Transverse colon (tissue), 3 donors: Measurements from ENCODE around the gene KIAA1755.

ENCODE experiments used
- EP300 ChIP-seq: sonication (generic); formaldehyde crosslinking; IDR thresholded peaks from one replicate; pipeline ENCODE4 v1.6.1; 2017; ENCODE audit warnings: antibody characterized with exemption, low read depth
- POLR2A ChIP-seq: fragments of 450-650 bp; IDR thresholded peaks from one replicate; pipeline ENCODE4 v1.6.1; 2016; ENCODE audit warnings: antibody characterized with exemption, mild to moderate bottlenecking, moderate library complexity
- TF ChIP-seq, protein P1 (sequence below), 5 experiments: fragments of 200-600 bp in 3 of 5; fragments of 450-650 bp in 2 of 5; sonication (generic) in 3 of 5; IDR thresholded peaks; 1 replicate in 2 of 5; 2 replicates in 3 of 5; pipeline ENCODE4 v1.5.1; 2016 to 2017; ENCODE audit warnings: antibody characterized with exemption in 5 of 5, inconsistent platforms in 3 of 5, mild to moderate bottlenecking in 2 of 5, moderate library complexity in 1 of 5

DNA sequence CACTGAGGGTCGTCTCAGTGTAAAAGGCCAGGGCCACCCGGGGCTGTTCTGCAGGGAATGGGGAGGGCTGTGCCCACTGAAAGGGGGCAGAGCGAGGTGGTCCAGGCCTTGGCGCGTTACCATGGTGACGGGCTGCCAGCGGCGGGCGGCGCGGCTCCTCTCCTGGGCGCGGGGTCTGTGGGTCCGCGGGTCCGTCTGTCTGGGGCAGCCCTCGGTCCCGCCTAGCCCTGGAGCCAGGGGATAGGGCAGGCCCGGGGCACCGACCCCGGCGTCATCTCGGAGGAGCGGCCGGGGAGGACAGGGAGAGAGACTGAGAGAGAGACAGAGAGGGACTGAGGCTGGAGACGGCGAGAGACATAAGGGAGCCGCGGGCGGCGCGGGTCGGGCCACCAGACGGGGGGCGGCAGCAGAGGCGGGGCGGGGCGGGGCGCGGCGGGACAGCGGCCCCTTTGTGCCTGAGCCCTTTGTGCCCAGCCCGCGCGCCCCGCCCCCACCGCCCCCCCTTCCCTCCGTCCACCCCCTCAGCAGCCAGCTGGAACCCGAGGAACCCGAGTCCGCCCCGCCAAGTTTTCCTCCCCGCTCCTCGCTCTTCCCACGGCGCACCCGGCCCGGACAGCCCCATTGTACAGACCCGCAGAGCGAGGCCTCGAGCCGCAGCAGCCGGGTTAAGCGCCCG lies at the start of gene KIAA1755:
- TF ChIP-seq, protein P1, sequence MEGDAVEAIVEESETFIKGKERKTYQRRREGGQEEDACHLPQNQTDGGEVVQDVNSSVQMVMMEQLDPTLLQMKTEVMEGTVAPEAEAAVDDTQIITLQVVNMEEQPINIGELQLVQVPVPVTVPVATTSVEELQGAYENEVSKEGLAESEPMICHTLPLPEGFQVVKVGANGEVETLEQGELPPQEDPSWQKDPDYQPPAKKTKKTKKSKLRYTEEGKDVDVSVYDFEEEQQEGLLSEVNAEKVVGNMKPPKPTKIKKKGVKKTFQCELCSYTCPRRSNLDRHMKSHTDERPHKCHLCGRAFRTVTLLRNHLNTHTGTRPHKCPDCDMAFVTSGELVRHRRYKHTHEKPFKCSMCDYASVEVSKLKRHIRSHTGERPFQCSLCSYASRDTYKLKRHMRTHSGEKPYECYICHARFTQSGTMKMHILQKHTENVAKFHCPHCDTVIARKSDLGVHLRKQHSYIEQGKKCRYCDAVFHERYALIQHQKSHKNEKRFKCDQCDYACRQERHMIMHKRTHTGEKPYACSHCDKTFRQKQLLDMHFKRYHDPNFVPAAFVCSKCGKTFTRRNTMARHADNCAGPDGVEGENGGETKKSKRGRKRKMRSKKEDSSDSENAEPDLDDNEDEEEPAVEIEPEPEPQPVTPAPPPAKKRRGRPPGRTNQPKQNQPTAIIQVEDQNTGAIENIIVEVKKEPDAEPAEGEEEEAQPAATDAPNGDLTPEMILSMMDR (IDR thresholded peaks at IDR 0.05): no peak
- no peak for TF ChIP-seq EP300
- no peak for TF ChIP-seq POLR2A
